Umbilical cord (tissue), 2 donors: ENCODE results near the gene MZF1. TPM values are rescaled to one million over a fixed set of nuclear protein-coding genes. Genes with fewer than 3 reads are reported as not detected.
A peak's percentile ranks its signal among the peaks of the same experiment; 100 is the strongest.

Source experiments
- DNase-seq: peaks from one replicate; pipeline ENCODE4 v3.0.0-alpha.2; 2015; ENCODE audit warnings: low spot score
- total RNA-seq: library from RNA; depleted of rRNA; stranded (reverse); fragments of >200 nt; gene quantifications from one replicate; pipeline ENCODE4 v1.2.3, GENCODE V29; 2014; ENCODE audit warnings: low replicate concordance; ENCODE audit not compliant: insufficient read depth

The MZF1 gene
- total RNA-seq, 1 donor from 2014 or later: 11.1 TPM

- no peak for DNase-seq
These were observed 17.1 kb downstream of the MZF1 start for GRCh38 chr19:58555920-58556621.

DNA sequence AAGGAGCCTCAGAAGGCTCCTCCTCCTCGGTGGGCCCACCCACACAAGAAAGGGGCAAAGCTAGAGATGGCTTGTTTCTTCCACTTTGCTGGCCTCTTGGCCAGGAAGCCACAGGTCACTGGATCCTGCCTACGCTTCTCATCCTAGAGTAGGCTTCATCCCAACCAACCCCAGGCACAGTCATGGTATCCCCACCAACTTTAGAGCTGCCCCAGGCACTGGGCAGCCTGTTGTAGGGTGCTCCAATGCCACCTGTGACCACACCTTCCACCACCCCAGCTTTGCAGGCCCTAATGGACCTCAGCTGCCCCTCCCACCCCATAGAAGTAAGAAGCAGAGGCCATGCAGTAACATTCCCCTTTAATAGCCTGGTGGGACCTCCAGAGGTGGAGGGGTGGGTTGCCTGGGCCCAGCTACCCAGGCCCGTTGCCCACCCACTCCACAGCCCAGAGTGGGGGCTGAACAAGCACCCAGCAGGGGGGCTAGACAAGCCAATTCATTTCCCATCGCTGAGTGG, 17.7 kb downstream of the MZF1 start:
- DNase-seq: no peak

DNA sequence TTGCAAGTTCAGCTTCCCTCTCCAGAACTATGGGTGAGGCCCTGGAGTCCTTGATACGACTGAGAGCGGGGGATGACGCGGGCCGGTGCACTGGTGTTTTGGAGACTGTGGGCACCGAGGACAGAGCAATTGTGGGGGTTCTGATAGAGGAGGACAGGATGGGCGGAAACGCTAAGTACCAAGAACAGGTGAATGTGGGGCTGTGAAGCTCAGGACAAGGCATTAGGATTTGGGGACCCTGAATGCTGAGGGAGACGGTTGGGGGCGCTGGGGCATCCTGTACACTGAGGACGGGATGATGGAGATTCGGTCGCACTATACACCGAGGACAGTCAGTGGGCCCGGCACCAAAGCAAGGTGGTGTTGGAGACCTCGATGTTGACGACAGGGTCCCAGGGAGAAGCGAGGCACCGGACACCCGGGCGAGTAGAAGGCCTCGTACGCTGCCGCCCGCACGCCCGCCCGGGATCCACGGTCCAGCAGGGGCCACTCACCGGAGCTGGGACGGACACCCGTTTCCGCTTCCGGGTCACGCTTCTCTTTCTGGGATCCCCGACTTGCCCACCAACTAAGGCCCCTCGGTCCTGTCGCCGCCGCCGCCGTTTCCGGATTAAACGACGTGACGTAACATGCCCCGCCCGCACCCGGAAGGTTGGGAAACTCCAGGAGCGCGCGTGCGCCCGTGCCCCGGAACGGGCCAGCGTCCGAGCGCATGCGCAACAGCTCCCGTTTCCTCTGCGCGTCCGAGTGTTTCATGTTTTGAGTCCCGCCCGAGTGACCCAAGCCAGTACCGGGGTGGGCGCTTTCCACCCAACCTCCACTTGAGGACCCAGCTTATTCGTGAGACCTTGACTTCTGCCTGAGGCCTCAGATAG, 18.4 kb downstream of the MZF1 start, which contains the start of gene CHMP2A:
Gene CHMP2A, minus strand, starts transcription at position 612 of the 875 bp plus-strand sequence. CDS start 893 bp downstream, outside the sequence.
- DNase-seq: peak; percentile 98

- DNase-seq: no peak
These were observed 19.2 kb downstream of the MZF1 start for GRCh38 chr19:58553799-58554493.

DNA sequence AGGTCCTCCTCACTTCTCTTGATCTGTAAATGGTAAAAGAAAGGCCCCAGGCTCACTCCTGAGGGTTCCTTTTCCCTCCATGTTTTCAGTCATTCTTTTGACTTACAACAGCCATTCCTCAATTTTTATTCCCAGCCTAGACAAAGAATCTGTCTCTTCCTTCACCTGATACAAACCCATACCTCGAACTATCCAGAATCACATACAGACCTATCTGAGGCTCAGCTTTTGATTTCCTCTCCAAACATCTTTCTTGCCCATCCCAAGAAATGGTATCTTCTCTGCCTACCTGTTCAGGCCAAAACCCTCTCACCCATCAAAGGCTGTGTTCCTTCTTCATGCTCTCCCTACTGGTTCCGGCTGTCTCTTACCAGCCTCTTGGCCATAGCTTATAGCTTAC, 20.5 kb downstream of the MZF1 start:
- DNase-seq: no peak

- no peak for DNase-seq
These were observed 21.3 kb downstream of the MZF1 start for GRCh38 chr19:58551577-58552471.

GRCh38 chr19:58551123-58551497, 22.0 kb downstream of the MZF1 start:
- DNase-seq: no peak

DNA sequence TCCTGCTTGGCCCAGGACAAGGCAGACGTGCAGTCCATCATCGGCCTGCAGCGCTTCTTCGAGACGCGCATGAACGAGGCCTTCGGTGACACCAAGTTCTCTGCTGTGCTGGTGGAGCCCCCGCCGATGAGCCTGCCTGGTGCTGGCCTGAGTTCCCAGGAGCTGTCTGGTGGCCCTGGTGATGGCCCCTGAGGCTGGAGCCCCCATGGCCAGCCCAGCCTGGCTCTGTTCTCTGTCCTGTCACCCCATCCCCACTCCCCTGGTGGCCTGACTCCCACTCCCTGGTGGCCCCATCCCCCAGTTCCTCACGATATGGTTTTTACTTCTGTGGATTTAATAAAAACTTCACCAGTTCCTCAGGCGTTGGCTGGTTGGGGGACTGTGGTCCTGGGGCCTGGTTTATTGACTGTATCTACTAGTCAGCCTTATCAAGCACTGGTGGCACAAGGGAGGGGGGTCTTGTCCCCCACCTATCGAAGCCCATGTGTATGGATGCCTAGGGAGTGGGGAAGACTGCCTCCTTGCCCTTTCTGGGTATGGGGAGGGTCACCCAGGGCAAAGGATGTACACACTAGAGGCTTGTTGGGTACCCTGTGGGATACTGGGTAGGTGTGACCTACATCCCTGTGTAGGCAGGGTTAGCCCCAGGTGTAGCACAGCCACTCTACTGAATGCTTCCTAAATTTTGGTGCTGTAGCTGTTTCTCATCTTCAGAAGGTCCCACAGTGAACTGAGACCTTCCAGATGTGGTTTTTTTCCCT, 22.6 kb downstream of the MZF1 start:
- no peak for DNase-seq

GRCh38 chr19:58549664-58550361, 23.3 kb downstream of the MZF1 start:
- no peak for DNase-seq

- no peak for DNase-seq
These were observed 24.1 kb downstream of the MZF1 start for GRCh38 chr19:58548859-58549663.

DNA sequence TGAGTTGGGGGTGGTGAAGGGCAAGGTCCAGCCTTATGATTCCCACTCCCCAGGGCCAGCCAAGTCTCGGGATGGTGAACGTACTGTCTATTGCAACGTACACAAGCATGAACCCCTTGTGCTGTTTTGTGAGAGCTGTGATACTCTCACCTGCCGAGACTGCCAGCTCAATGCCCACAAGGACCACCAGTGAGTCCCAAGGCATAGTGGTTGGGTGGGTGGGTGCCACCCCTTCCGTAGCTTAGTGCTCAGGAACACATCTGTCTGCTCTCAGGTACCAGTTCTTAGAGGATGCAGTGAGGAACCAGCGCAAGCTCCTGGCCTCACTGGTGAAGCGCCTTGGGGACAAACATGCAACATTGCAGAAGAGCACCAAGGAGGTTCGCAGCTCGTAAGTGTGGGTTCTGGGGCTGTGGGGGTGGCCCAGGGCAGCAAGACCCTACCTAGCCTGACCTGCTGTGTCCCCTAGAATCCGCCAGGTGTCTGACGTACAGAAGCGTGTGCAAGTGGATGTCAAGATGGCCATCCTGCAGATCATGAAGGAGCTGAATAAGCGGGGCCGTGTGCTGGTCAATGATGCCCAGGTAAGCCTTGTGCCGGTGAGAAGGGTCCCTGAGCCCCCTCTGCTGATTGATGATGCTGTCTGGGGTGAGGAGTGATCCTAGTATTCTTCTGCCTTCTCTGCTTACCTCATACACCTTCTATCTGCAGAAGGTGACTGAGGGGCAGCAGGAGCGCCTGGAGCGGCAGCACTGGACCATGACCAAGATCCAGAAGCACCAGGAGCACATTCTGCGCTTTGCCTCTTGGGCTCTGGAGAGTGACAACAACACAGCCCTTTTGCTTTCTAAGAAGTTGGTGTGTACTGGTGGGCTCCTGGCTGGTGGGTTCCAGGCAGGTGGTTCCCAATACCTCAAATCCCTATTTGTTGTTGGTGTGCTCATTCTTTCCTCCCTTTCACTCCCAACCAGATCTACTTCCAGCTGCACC, 25.5 kb downstream of the MZF1 start:
- DNase-seq: no peak

- no peak for DNase-seq
These were observed 27.1 kb downstream of the MZF1 start for GRCh38 chr19:58546019-58546530.

DNA sequence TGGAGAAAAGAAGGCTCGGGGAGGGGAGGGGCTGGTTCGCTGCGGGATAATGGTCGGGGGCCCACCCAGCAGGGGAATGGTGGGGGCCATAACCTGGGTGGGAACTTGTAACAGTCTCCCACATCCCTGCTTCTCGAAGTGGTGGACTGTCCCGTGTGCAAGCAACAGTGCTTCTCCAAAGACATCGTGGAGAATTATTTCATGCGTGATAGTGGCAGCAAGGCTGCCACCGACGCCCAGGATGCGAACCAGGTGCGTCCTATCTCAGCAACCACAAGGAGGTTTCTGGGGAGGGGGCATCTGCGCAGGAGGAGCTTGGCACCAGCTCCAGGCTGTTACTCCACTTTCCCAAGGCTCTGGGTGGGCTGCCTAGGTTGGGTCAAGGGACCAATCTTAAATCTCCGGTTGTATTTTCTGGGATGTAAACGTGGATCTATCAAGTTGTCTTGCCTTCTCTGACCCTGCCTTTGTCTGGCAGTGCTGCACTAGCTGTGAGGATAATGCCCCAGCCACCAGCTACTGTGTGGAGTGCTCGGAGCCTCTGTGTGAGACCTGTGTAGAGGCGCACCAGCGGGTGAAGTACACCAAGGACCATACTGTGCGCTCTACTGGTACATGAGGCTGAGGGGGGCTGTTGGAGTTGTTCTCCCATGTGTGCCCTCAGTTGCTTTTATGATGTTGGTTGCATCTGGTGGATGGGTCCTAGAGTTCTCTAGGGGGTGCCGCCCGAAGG, 27.7 kb downstream of the MZF1 start:
- DNase-seq: no peak

- DNase-seq: no peak
These were observed 28.4 kb downstream of the MZF1 start for GRCh38 chr19:58544591-58545285.

- DNase-seq: peak; percentile 100
These were observed 29.1 kb downstream of the MZF1 start, which contains the start of gene TRIM28 for GRCh38 chr19:58543826-58544590. TSS of gene TRIM28 (plus strand) at chr19:58544064. CDS start at chr19:58544758, 694 bp downstream.
